A673 (cell line): ENCODE measurements around the gene HINFP.

Experiments
- EZH2 ChIP-seq: fragments of 200-600 bp; sonication (generic); IDR thresholded peaks from 2 replicates; pipeline ENCODE4 v1.6.1; 2017; ENCODE audit warnings: borderline replicate concordance, low read depth, mild to moderate bottlenecking, mixed read lengths, antibody characterized with exemption, low read length; ENCODE audit not compliant: poor library complexity, severe bottlenecking
- TF ChIP-seq, protein P1 (sequence below): fragments of 300-800, 200-600 bp; sonication (generic); conservative IDR thresholded peaks from 2 replicates; pipeline ENCODE4 v1.5.1; 2017; ENCODE audit warnings: low read depth, mild to moderate bottlenecking, antibody characterized with exemption, low read length, moderate library complexity, mixed read lengths

DNA sequence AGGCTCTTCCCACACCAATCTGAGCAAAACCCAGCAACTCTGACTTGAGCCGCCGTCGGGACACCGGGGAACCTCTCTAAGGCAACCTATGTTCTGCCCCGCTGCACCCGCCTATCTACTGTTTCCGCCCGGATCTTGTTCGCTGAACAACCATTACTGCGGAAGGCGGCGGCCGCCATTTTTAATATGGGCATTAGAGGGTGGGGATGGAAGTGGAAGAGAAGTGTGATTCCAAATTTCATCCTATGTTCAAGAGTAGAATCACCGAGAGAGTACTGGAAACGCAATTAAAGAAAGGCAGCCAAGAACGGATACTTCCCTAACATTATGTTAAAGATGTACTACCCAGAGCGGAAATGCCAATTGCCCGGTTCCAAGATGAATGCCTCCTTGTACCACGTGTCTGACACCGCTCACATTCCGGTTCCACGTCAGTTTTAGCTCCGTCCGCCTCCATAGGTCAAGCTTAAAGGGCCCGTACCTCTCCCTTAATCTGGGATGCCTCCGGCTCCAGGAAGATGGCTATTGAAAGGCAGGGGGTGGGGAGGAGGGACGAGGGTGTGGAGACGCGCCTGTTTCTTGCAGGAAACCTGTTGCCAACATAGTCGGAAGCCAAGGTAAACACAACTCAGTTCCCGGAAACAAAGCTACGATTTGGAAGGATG is 19.5 kb upstream of the HINFP start, which contains the start of gene DPAGT1:
- no peak for TF ChIP-seq EZH2
- TF ChIP-seq, protein P1, sequence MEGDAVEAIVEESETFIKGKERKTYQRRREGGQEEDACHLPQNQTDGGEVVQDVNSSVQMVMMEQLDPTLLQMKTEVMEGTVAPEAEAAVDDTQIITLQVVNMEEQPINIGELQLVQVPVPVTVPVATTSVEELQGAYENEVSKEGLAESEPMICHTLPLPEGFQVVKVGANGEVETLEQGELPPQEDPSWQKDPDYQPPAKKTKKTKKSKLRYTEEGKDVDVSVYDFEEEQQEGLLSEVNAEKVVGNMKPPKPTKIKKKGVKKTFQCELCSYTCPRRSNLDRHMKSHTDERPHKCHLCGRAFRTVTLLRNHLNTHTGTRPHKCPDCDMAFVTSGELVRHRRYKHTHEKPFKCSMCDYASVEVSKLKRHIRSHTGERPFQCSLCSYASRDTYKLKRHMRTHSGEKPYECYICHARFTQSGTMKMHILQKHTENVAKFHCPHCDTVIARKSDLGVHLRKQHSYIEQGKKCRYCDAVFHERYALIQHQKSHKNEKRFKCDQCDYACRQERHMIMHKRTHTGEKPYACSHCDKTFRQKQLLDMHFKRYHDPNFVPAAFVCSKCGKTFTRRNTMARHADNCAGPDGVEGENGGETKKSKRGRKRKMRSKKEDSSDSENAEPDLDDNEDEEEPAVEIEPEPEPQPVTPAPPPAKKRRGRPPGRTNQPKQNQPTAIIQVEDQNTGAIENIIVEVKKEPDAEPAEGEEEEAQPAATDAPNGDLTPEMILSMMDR: no peak
